ENCODE measurements around the gene LRRC30.
A peak's percentile ranks its signal among the peaks of the same experiment; 100 is the strongest.

LRRC30 gene

DNA sequence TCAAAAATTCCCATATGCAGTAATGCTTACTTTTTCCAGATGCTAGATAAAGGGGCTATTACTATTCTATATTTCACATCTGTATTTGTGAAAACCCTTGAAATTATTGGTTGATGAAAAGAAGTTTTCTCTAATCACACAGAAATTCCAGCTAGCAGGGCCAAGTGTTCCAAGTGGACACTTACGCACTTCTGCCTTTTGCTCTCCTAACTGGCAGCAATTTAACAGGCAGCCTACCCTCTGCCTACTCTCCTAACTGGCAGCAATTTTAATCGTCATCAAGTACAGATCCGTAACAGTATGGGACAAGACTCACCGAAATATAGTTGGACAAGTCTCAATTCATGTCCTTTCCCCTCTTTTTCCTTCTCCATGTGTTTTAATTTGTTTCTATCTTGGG, 12.0 kb downstream of the LRRC30 start:
- DNase-seq = no peak

- no peak for DNase-seq
These were observed 18.0 kb downstream of the LRRC30 start for GRCh38 chr18:7248877-7249276.

- no peak for DNase-seq
These were observed 23.3 kb downstream of the LRRC30 start for GRCh38 chr18:7254163-7254562.

- no peak for DNase-seq
These were observed 24.2 kb downstream of the LRRC30 start for GRCh38 chr18:7255054-7255453.

- no peak for DNase-seq
These were observed 24.8 kb downstream of the LRRC30 start for GRCh38 chr18:7255643-7256042.

DNA sequence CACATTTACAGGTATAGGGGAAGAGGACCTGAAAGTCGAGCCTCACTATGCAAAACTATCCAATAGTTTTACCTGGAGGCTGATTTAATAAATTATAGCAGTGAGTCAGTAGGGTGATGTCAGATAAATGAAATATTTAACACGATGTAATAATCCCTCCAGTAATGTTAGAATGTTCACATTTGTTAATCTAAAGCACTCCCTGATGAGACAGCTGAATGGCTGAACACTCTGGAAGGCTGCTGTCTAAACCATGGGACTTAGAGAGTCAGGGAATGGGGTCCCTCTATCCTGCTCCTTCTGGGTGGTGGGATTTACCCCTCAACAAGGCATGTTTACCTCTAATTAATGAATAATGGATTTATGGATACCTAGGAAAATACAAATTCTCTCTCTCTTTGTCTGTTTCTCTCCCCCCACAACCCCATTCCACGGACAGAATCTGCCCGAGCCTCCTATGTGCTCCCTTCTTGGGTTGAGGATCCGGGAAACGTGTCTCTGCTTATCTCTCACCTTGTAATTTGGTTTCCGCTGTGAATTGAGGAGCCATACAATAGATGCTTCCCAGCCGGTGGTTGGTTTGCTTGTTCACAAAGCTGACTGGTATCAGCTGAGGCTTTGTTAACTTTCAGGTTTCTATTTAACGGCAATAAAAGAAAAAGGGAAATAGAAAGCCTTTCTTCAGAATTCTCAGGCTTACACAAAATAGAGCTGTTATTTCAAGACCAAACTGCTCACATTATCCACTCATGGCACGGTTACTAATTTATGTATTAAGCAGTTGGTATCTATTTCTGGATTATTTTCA, 25.9 kb downstream of the LRRC30 start:
- DNase-seq = no peak

DNA sequence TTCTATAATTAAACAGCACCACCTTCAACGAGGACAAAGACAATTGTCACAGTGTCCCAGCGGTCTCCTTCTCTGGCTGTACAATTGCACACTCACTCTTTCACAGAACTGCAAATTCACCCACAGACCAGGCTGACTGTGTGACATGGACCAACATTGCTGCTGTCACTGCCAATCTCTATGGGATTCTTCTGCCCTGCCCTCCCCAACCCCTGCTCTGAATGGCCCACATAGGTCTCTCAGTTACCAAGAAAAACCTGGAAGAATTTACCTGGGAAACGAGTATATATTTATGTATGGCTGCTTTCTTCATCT, 26.5 kb downstream of the LRRC30 start:
- DNase-seq = no peak

DNA sequence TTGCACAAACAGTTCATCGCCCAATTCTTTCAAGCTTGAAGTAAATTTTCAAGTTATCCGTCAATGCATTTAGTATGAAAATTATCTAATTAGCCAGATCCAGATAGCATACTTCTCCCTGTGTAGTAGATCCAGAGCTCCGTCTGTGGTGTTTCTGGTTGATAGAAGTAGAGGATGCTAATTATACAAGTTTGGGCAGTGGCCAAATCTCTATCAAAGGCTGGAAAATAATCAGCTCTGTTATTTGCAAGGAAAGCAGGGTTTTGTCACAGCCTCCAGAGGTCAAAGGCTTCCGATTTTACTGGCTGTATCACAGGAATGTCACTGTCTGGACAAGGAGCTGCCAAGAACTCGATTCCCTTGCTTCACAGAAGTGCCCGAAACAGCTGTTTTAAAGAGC, 28.6 kb downstream of the LRRC30 start:
- DNase-seq = no peak

GRCh38 chr18:7261199-7261598, 30.3 kb downstream of the LRRC30 start:
- no peak for DNase-seq

GRCh38 chr18:7267973-7268372, 37.1 kb downstream of the LRRC30 start:
- DNase-seq = no peak

DNA sequence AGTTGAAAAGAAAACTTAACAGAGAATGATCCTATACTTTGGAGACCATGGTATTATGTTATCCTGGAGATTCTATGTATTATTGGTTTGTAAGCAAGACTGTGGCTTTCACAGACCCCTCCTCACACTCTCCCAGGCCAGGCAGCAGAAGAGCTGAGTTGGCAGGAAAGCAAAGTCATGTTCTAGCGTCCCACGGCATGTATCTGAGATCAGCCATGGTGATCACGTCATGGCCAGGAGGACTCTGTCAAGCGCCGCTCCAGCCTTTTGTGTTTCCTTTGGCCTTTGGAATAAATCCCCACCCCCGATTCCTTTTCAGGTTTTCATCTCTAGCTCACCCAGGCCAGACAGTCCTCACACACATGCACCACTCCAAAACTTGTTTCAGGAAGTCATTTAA, 39.1 kb downstream of the LRRC30 start:
- DNase-seq = no peak

DNA sequence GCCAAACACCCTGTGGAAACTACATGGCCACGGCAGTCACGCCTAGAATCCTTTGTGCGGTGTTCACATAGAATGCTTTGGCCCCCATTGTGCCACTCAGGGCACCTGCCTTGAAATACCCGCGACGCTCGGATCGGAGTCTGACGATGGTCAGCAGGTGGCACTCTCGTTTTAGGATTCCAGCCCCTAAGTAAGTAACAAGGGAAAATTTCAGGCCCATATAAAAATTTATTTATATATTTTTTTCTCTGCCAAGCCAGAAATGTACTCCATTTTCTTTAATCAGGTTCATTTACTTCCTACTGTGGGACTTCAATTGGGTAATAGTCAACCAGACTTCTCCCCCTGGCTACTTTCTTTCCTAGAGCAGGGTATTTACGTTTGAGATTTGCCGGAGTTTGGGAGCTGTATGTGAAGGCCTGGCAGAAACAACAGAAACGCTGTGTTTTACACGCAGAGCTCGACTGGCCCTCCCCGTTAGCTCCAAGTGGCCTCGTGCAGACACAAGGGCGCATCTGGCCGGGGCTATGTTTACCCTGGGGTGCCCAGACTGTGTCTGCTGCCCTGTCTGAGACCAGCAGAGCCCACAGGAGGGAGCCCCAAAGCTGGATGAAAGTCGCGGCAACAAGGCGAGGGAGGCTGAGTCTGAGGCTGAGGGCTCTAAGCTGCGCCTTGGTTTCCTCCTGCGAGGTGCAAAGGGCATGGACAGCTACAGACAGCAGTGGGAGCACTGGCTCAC, 41.6 kb downstream of the LRRC30 start:
- peak; percentile 2 to 6 for DNase-seq

DNA sequence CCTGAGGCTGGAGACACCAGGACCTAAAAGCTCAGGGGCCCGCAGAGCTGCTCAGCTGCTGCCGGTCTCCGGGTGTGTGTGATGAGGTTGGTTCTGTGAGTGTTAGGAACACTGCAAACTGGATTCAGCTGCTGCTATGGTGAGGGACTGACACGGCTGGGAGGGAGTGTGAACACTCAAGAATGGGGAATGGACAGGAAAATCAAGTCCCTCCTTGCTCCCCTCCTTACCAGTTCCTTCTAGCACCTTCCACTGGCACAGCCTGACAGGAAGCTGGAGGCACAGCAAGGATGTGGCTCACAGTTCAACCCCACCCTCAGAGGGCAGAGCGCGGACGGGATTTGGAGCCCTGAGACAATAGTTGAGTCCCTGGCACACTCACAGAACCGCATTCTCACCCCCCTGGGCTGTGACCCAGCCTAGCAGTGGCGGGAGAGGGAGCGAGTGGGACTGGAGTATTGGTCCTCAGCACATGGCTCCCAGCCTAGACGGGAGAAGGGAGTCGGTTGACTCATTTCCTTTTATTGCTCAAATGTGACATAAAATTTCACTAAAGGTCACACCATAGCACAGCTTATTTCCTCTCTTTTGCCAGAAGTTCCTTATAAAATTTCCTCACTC, 42.5 kb downstream of the LRRC30 start:
- peak; percentile 5 to 31 for DNase-seq

DNA sequence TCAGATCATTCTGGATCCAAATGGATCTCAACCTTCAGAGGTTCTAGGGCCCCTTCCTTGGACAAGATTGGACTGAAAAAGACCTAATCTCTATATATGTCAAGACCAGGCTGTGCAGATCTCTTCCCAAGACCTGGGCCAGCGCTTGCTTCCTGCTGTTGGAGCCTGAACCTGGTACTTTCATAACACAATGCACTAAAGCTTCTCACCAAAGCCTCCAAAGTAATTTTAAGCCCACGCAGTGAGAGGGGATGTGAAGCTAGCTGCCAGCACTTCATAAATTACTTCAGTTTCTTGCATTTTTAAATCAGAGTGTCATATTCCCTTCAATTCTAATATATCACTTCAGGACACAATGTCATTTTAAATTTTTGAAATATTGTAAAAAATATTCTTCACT, 50.7 kb downstream of the LRRC30 start:
- no peak for DNase-seq

Data from AML-193 (cell line).